GM23338 (cell line): ENCODE results near the gene PAIP2B.
A peak's percentile ranks its signal among the peaks of the same experiment; 100 is the strongest.

ENCODE experiments used
- POLR2AphosphoS5 ChIP-seq: IDR thresholded peaks from 2 replicates; pipeline ENCODE4 v1.6.1; 2016; ENCODE audit warnings: antibody characterized with exemption, low read depth
- TF ChIP-seq, protein P1 (sequence below), 2 experiments: fragments of 200-600 bp in 1 of 2; sonication (generic) in 1 of 2; conservative IDR thresholded peaks; 2 replicates each; pipeline versions ENCODE4 v1.5.1 to v1.6.1; 2016 to 2017; ENCODE audit warnings: antibody characterized with exemption in 2 of 2, low read depth in 2 of 2, mild to moderate bottlenecking in 2 of 2, moderate library complexity in 1 of 2

DNA sequence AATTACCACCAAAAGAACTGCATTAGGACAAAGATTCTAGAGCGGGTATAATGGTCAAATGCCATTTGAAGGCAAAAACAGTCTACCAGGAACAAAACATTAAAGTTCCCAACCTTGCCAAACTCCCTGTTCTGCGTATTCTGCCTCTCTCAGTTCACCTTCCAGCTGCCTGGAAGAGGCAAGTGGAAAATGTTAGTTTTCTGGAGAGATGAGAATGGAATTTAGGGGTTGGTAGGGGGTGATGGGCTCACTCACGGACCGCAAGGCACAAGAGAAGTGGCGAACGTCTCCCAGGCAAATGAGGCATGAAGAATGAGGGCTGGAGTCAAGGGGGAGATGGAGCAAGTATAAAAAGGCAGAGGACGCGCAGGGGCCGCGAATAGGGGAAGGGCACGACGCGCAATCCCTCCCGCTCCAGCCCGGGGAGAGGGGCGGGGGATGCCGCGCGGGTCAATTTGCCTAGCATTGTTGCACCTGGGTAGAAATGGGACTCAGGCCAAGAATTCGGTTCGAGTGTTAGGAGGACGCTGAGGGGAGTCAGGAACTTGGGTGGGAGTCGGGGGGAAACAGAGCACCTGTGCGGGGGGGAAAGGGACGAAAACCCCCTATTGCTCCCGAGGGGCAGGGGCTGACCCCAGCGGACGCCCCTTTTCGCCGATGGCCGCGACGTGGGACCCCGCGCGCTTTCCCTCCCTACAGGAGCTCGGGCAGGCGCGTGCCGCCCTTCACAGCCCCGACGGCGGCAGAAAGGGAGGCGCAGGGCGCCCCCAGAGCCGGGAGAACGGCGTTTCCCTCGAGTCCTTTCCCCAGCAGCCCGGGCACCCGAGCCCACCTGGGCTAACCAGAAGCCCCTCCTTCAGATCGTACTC lies 573 bp downstream of the PAIP2B start:
- no peak for TF ChIP-seq POLR2AphosphoS5
- TF ChIP-seq, protein P1, sequence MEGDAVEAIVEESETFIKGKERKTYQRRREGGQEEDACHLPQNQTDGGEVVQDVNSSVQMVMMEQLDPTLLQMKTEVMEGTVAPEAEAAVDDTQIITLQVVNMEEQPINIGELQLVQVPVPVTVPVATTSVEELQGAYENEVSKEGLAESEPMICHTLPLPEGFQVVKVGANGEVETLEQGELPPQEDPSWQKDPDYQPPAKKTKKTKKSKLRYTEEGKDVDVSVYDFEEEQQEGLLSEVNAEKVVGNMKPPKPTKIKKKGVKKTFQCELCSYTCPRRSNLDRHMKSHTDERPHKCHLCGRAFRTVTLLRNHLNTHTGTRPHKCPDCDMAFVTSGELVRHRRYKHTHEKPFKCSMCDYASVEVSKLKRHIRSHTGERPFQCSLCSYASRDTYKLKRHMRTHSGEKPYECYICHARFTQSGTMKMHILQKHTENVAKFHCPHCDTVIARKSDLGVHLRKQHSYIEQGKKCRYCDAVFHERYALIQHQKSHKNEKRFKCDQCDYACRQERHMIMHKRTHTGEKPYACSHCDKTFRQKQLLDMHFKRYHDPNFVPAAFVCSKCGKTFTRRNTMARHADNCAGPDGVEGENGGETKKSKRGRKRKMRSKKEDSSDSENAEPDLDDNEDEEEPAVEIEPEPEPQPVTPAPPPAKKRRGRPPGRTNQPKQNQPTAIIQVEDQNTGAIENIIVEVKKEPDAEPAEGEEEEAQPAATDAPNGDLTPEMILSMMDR (conservative IDR thresholded peaks at IDR 0.05; ENCODE audit: low read depth in 2 of 2), result 0 out of 4 replicates have a peak, but pooled peaks of 1 of the 2 experiments have one; percentile 10
